NCI-H446 (cell line): ENCODE measurements around the gene FAM227A.
A peak's percentile ranks its signal among the peaks of the same experiment; 100 is the strongest.

Source experiments
- DNase-seq, 2 experiments: peaks; one replicate each; lab custom pipeline; 2025; lab: John Stamatoyannopoulos, UW

Gene FAM227A

GRCh38 chr22:38656256-38657044 is at the start of gene FAM227A, which contains the start of gene CBY1:
Gene FAM227A, minus strand, starts transcription at chr22:38656392. Its CDS starts 6,224 bp downstream, at chr22:38650168.
Gene CBY1, plus strand, starts transcription at chr22:38656638. Its CDS starts 11,417 bp downstream, at chr22:38668055.
- DNase-seq: peak; percentile 75 to 86

DNA sequence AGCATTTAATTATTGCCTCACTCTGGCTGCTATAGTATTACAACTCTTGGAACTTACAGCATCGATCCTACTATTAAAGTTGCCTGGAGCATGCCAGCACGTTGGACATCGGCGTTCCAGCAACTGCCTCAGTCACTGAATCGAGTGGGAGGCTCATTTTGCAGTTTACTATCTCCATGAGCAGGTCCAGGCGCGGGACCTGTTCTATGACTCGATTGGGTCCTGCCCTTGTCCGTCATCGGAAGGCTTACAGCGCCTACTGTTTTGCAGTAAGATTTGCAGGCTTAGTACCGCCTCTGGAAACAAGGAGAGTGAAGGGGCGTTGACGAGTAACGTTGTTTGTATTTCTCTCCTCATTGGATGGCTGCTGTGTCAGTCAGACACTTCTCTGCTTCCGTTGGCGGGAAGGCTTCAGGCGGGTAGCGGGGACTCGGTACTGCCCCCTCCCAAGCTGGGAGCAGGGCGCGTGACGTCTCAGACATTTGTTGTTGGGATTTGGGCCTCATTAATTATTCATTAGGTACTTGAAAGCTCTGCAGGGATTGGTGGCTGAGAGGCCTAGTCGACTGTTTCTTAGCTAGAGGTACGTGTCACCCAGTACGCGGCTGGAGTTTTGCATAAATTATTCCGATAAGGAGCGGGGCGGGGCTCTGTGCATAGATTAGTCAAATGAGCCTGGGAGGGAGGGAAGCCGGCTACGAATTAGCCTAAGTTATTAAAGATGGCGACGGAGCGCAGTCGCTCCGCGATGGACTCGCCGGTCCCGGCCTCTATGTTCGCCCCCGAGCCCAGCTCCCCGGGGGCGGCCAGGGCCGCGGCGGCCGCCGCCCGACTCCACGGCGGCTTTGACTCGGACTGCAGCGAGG is 49.3 kb upstream of the FAM227A start, which contains the start of gene GTPBP1:
Gene GTPBP1, plus strand, starts transcription at position 710 of the 866 bp plus-strand sequence. Its CDS starts 12 bp downstream, at position 722.
- DNase-seq: peak; percentile 100

DNA sequence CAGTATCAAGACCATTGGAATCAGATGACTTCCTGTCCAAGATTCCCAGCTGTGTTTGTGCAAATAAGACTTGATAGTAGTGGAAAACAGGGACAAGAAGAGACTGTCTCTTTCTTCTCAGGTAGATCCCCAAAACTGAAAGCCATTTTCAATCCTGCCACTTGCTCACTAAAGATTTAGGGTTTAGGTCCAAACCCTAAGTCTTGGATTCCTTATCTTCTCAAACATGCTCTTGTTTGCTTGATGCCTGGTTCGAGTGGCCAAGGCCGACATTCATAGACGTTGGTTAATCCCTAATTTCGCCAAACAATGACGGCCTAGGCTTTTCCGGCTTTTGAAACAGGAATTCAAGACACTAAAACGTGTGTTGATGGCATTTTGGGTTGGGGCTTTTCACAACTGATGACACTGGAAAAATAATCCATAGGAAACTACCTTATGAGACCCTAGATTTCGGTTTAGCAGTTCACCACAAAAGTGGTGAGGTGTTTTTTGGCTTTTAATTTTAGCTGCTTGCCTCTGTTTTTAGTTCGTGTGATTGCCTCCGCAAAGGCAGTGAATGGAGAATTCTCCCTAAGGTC is 48.6 kb upstream of the FAM227A start:
- no peak for DNase-seq

- DNase-seq: peak; percentile 81 to 98
These were observed 44.8 kb upstream of the FAM227A start, which contains the start of gene JOSD1 for GRCh38 chr22:38700789-38701628. Gene JOSD1, minus strand, starts transcription at chr22:38700943. Its CDS starts 956 bp downstream, at chr22:38699987.

GRCh38 chr22:38700270-38700788 is 44.1 kb upstream of the FAM227A start:
- DNase-seq: no peak

GRCh38 chr22:38699784-38700183 is 43.6 kb upstream of the FAM227A start:
- no peak for DNase-seq

DNA sequence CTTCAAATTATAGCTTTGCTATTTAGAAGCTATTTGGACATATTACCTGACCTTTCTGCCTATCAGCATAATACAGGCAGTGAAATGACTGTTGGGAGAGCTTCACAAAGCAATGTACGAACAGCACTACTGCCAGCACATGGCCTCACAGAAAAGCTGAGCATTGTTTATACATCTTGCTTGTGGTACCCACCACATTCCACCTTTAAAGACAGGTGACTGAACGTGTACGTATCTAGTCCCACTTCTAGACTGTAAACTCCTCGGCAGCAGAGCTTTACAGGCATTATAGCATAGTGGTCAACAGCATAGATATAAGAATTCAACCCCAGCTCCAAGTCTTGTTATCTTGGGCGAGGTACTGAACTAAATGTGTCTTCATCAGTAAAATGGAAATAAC is 43.0 kb upstream of the FAM227A start:
- DNase-seq: no peak

GRCh38 chr22:38698407-38699094 is 42.4 kb upstream of the FAM227A start:
- DNase-seq: no peak

- no peak for DNase-seq
These were observed 41.4 kb upstream of the FAM227A start for GRCh38 chr22:38697425-38698089.

DNA sequence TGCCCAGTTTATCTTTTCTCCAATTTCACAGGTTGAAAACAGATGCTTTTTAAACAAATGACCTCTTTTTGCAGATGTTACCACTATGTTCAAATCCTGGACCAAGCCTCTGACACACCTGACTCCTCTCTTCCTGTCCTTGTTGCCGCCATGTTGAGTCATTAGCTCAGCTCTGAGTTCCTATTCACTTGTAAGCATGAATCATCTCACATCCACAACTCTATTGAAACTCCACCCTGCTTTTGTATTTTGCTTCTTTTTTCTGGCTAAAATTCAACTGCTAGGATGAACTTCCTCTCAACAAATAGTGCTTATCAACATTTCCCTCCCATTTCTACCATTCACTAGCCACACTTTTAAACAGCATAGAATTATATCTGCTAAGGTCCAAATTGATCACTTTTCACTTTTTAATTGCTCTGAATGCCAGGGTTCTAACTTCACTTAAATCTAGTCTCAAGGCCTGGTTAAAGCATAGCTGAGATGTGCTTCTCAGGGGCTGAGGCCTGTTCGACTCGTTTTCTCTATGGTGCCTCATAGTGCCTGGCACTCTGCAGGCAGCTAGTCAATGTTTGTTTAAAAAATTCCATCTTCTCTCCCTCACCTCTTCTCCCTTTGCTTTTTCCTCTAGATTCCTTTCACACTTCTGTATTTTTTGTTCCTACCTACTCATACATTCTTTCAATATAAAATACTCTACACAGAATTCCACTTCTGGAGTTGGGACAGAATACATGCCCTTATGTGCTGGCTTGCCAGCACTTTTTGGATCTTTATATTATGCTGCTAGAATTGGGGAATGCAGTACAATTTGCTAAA is 40.6 kb upstream of the FAM227A start:
- no peak for DNase-seq

- no peak for DNase-seq
These were observed 38.7 kb upstream of the FAM227A start for GRCh38 chr22:38694940-38695339.

DNA sequence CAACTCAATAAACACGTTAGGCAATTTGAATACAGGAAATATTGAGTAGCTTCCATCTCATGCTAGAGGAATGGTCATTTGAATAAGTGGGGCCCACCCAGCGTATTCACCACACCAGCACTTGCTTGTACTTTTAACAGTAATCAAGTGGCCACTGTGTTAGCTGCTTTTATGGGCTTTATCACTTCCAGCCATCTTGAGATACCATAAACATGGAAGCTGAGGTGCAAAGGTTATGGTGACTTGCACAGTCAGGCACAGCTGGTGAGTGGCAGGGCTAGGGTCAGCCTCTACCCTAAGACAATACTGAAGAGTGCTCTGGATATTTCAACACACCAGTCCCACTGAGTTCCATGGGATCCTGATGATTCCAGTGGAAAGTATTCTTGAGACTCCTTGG is 37.9 kb upstream of the FAM227A start:
- DNase-seq: no peak

- no peak for DNase-seq
These were observed 33.5 kb upstream of the FAM227A start for GRCh38 chr22:38689651-38690050.

DNA sequence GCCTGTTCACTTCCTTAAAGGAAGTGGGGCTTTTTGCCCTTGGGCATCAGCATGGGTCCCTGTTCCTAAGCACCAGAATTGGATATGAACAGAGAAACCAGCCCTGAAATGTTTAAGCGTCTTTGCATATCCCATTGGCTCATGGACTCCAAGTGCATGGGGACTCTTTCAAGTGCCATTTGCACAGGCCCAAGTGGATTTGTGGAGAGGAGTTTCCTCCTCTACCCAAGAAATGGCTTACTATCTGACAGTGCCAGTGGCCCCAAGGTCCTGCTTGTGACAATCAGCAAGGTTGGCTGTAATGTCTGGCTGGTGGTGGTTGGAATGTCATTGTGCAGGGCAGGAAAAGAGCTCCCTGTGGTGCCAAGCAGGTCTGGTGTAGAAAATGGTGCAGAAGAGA is 29.6 kb upstream of the FAM227A start:
- no peak for DNase-seq

- no peak for DNase-seq
These were observed 28.7 kb upstream of the FAM227A start for GRCh38 chr22:38684895-38685294.

- DNase-seq: peak; percentile 76 to 92
These were observed 25.6 kb upstream of the FAM227A start, which contains the start of gene TOMM22 for GRCh38 chr22:38681582-38682335. Gene TOMM22, plus strand, starts transcription at chr22:38681957. Its CDS starts 22 bp downstream, at chr22:38681979.

DNA sequence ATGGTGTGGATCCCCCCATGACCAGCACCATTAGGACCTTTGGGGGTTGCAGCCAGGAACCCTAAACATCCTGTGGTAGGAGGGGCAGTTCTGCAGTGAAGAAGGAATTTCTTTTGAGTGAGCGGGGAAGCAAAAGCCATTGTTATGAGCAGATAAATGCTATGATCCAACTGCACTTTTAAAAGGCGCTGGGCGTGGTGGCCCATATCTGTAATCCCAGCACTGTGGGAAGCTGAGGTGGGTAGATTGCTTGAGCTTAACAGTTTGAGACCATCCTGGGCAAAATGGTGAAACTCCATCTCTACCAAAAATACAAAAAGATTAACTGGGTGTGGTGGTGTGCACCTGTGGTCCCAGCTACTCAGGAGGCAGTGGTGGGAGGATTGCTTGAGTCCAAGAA is 19.6 kb upstream of the FAM227A start:
- no peak for DNase-seq

GRCh38 chr22:38674888-38675287 is 18.7 kb upstream of the FAM227A start:
- no peak for DNase-seq
